ENCODE measurements around the gene CCK. TPM values are rescaled to one million over a fixed set of nuclear protein-coding genes. Genes with fewer than 3 reads are reported as not detected.

The CCK gene
- total and polyA plus RNA-seq, 12 donors: not detected

- peak in 2 of 8 donors; percentile 49 to 53 for ATAC-seq
Observed at GRCh38 chr3:42229942-42230688, 35.9 kb downstream of the CCK start.

GRCh38 chr3:42229266-42229941 is 36.6 kb downstream of the CCK start:
- Histone ChIP-seq H3K36me3 (peaks cover 0 to 20% (median 0%) of the 10 kb centered on the region in 9 donors), H3K27ac (no peak overlapping the region), H3K4me1 (peaks cover 2 to 18% (median 12%) of the 10 kb centered on the region in 9 donors), H3K9me3 (no peaks in the 10 kb centered on the region), H3K4me3 (no peak overlapping the region), H3K27me3 (peaks cover 0 to 8% (median 0%) of the 10 kb centered on the region in 7 donors)
- 44 to 52% methylated on average over 5 of the region's 5 CpGs for WGBS, 2 donors
- no peak for DNase-seq
- intact Hi-C loops (cut with DNase I): loop anchor here in 2 of 10 donors (5.0 to 10.0 kb wide), 2 partner anchors 213 to 315 kb away; no protein-coding TSS in a partner anchor
- no peak for TF ChIP-seq CTCF (IDR thresholded peaks at IDR 0.05)
- ATAC-seq: no peak

More at GRCh38 chr3:42229942-42230688, 35.9 kb downstream of the CCK start:
- no peak for DNase-seq
- Histone ChIP-seq H3K4me1 (peaks cover 0 to 11% (median 7%) of the 10 kb centered on the region in 9 donors), H3K27me3 (peaks cover 0 to 8% (median 0%) of the 10 kb centered on the region in 7 donors), H3K27ac (no peak overlapping the region), H3K4me3 (no peak overlapping the region), H3K36me3 (peaks cover 0 to 13% (median 0%) of the 10 kb centered on the region in 9 donors), H3K9me3 (no peaks in the 10 kb centered on the region)
- intact Hi-C loops (cut with DNase I): loop anchor here in 9 of 10 donors (2.0 to 10.0 kb wide), 5 partner anchors 212 to 315 kb away; no protein-coding TSS in a partner anchor
- peak in 8 of 9 donors; percentile 30 to 66 (median 59) for TF ChIP-seq CTCF (IDR thresholded peaks at IDR 0.05)
- WGBS, 2 donors: 41 to 42% methylated on average over 14 of the region's 14 CpGs

DNA sequence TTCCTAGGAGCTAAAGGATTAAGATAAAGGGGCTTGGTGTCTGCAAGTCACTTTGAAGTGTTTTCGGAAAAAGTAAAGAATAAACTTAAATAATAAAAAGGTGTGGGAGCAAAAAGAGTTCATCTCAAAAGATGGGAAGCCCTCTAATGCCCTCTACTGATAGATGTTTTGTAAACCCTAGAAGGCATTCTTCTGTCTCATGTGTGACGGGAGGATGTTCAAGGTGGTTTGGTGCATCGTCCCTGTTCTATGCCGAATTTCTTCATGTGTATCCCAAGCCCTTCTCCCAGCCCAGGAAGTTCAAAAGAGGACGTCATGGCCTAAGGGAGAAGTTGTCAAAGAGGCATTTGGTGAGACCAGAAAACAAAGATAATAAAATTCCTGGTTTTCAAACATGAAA is 37.2 kb downstream of the CCK start:
- H3K36me3 ChIP-seq: peaks cover 0 to 26% (median 3%) of the 10 kb centered on the region in 9 donors
- DNase-seq (no peak), ATAC-seq (no peak)
- H3K27me3 ChIP-seq: peaks cover 0 to 5% (median 0%) of the 10 kb centered on the region in 7 donors
- H3K4me1 ChIP-seq: peaks cover 3 to 24% (median 17%) of the 10 kb centered on the region in 9 donors
- no peaks in the 10 kb centered on the region for H3K9me3 ChIP-seq
- H3K27ac ChIP-seq: no peak overlapping the region
- 45 to 54% methylated on average over 5 of the region's 5 CpGs for WGBS, 2 donors
- TF ChIP-seq CTCF (IDR thresholded peaks at IDR 0.05): peak in 3 of 9 donors; percentile 18 to 28 (median 26)
- no peak overlapping the region for H3K4me3 ChIP-seq
- intact Hi-C loops (cut with DNase I): loop anchor here in 2 of 10 donors (5.0 to 10.0 kb wide), 2 partner anchors 214 to 316 kb away; no protein-coding TSS in a partner anchor

All from heart right ventricle (tissue), 16 donors.